ENCODE data around the gene MIER1.

Gene MIER1

DNA sequence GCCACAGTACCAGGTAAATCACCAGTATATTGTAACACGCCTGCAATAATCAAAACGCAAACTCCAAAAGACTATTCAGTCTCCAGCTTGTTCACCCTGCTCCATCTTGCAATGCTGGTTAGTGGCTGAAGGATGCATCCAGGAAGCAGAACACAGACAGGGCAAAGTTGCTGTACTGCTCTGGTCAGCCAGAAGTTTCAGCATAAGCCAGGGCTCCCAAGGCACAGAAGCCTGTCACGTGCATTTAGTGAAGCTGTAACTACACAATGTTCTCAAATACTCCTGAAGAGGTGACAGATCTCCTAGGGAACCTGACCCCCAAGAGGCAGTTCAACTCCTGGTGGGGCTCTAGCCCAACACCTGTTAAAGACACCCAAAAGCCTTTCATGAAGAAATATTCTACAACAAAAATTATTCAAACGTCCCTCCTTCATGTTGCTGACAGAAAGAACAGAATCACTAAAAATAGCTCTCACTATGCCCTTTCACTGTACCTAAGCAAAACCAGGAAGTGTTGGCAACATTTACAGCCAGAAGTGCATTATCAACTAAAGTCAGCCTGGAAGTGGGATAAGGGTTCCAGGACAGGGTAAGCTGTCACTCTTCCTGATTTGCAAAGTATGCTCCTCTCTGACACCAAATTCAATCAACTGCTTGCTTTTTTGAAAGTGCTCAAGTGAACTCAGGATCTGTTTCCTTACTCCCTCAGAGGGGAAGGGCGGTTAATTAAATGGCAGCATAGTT is 77.1 kb downstream of the MIER1 start:
- FAIRE-seq = no peak

DNA sequence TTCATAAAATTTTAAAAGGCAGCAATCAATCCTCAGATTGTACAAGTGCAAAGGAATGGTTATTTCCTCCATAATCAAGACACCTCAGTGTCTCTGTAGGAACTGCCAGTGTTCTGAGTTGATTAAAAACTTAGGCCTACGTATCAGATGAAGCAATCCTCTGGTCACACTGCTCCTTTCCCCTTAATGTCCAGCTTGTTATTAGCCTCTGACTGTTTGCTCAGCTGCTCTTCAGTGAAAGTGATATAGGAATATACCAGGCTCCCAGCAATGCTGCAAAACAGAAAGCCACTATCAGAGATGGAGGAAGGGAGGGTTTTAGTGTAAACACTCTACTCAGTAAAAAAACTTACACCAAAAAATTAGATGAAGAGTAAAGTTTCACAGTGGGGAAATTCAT is 79.4 kb downstream of the MIER1 start:
- no peak for FAIRE-seq

DNA sequence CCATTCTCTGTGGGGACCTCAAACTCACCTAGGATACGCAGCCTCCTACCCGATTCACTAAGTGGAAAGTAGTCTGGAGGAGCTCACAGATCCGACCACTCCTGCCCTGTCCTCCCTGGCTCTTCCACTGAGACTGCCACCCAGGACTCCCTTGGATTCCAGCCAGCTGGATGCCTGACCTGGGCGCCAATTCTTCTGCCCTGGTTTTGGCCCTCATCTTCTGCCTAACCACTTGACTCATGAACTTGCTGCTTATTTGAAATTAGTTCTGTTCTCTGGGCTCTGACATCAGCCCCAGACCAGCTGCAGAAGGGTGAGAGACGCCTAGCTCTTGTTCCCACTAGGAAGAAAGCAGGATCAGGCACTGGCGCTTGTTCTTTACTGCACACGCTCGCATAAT is 80.3 kb downstream of the MIER1 start:
- no peak for FAIRE-seq

DNA sequence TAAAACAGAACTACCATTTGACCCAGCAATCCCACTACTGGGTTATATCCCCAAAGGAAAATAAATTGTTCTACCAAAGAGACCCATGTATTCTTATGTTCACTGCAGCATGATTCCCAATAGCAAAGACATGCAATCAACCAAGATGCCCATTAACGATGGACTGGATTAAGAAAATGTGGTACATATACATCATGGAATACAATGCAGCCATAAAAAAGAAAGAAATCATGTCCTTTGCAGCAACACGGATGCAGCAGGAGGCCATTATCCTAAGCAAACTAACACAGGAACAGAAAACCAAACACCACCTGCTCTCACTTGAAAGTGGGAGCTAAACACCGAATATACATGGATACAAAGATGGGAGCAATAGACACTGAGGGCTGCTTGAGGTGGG is 85.0 kb downstream of the MIER1 start:
- FAIRE-seq = no peak

DNA sequence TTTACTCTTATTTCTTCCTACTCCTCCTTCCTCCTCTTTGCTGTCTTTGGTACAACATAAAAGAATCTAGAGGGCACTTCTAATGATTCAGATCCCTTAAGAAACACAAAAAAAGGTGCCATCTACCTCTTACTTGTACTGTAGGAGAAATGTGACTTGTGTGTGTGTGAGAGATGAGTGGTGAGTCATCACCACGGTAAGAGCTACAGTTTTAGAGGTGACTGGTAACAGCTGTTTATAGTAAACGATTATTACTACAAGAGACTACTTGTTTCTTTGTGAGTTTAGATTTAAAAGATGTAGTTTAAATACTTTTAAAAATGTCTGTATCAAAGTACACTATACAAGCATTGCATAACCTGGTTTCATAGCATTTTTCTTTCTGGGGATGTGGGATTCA is 88.8 kb downstream of the MIER1 start:
- FAIRE-seq = no peak

DNA sequence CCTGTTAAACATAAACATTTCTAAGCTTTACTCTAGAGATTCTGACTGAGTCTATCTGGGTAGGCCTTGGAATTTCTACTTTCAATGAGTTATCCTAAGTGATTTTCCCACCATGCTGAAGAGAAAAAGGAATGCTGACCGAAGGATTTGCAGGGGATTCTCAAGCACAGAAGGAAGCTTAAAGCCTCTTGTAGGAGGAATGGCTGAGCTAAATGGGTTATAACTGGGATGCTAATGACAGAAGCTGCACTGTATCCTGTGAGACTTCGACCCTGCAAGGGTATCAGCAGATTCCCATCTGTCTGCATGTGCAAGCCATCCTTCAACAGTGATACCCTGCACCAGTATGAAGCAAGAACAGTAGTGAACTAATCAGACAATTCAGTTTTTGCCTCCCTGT is 93.8 kb downstream of the MIER1 start:
- no peak for FAIRE-seq

DNA sequence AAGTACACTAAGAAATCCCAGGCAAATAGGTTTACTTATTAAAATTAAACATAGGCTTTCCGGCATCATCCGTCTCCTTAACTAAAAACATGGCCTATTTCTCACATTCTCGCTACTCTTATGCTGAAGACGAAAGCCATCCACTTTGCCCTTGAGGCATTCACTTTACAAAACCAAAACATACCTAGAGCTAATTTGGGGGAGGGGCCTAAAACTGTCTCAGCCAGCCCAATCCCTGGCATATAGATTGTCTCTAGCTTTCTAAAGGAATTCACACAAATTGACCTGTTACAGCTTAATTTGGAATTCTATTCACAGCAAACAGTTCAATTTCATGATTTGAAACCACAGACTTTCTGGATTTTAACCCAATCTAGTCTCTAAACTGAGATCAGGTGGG is 94.3 kb downstream of the MIER1 start:
- FAIRE-seq = no peak

DNA sequence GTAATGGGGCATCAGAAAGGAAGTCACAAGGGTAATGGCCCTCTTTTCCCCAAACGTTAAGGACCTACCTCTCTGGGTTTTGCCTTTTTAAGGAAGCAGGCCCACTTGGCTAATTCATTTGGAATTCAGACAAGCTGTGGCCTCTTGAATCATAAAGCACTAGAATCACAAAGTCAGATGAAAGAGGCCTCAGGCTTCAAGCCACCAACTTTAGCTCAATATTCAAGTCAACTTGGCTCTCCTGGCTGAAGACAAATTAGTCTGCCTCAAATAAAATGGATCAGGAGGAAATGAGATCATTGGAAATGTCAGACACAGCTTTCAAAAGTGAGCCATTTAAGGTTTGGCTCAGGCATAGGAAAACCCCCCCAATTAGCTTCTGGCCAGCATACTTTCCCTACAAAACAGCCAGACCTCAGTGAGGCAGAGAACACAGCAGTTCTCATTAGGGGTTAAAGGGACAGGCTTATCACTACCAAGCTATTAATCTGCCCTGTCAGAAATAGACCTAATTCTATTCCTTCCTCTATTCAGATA is 94.9 kb downstream of the MIER1 start:
- no peak for FAIRE-seq

DNA sequence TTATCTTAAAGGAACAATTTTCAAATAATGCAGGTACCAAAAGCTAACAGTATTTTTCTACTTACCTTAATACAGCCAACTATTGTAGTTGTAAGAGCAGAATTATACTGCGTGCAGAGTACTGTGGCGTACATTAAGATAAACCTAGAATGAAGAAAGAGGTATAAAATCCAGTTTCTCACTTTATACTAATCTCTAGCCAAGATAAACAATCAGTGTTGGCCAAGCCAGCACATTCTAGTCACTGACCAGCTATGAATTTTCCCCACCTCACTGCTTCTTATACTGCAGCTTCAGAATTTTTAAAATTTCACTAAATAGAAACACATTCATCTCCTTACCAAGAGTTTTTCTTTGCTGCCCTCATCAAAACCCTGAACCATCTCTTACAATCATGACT is 95.5 kb downstream of the MIER1 start:
- no peak for FAIRE-seq

DNA sequence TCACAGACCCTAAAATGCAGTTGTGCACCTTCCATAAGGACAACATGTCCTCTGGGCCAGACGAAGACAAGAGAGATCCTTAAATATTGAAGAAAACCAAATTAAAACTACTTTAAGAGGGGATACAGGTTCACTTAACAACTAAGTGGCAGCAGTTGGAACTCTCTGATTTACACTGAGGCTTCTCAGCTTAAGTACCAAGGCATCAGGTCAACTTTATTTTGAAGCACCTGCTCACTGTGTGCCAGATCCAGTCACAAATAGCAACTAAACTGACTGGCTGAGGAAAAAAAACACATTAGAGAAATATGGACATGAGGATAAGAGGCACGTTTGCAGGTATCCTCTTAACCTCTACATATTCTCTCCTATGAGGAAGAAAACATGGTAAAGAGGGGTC is 96.0 kb downstream of the MIER1 start:
- no peak for FAIRE-seq

DNA sequence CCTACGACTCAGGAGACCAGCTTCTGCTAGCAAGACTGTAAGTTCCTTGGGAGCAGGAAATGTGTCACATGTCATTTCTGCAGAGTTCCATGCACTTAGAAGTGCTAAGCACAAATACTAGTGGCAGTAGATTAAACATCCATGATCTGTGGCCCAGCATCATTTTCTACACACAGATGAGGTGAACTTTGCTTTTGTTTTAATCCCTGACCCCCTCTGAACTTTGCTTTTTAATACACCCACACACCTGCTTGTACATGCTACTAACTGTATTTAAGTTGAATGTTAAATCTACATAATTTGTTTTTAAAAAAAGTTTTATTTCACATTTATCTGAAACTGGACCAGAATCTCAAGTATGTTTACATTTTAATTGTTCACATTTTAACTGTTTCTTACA is 104.7 kb downstream of the MIER1 start:
- no peak for FAIRE-seq

DNA sequence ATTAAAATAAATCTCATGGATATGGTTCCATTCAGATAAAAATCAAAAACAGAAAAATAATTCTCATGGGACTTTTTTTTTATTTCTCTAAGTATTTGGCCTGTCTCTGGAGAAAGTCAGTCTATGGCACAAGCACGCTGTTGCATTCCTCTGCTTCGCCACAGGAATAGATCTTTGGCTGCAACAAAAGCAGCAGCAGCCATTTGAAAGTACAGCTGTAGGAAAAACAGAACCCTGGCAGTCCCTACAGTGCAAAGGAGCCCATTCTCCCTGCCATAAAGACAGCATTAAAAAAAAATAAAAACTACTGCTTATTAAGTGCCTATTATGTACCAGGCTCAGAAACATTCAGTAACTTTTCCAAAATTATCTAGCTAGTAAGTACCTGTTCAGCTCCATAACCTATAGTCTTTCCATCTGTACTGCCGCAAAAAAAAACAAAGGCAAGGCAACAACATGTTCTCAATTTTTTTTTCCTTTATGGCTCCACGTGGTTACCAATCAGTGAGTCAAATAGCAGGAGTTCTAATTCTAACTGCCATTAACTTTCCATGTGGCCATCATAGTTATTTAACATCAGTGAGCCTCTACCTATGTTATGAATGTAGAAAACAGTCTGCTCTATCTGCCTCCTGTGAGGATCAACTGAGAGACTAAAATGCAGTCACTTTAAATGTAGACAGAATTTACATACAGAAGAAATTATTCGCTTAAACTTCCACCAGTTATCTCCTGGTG is 106.5 kb downstream of the MIER1 start:
- no peak for FAIRE-seq

DNA sequence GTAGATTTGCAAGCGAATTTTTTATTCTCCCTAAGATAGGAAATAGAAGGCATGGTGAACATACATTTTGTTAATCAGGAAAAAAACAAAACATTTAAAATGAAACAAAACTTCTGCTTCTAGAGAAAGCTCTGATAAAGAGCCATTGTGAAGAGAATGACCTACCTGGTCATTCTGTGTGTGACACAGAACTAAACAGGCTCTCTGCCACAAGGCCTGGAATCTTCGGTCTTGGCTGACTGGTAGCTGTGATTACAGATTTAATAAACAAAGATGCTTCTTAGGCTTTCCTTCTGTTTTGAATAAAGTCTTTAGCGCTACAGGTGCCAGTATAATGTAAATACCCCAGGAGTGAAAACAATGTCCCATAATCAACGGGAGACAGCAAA is 107.1 kb downstream of the MIER1 start:
- no peak for FAIRE-seq

Measured in endometrium (tissue), 2 donors.